GM12878 (cell line): ENCODE results near the gene MAGEA6.
"Not testable (repeated sequence)": the region's sequence is repeated elsewhere in the genome, so short reads cannot be mapped to it uniquely, and the experiment has no call there.

Experiments used
- BHLHE40 ChIP-seq, 2 experiments: fragments of 450-650 bp in 1 of 2; IDR thresholded peaks; 2 replicates each; pipeline ENCODE4 v1.6.1; 2011 to 2017; ENCODE audit warnings: low read depth in 2 of 2, borderline replicate concordance in 1 of 2, improper control_type of control experiment in 1 of 2, low read length in 1 of 2, mild to moderate bottlenecking in 1 of 2
- CHD1 ChIP-seq: IDR thresholded peaks from 2 replicates; pipeline ENCODE4 v1.6.1; 2012; ENCODE audit warnings: low read depth, low read length, improper control_type of control experiment
- CTCF ChIP-seq, 3 experiments: IDR thresholded peaks in 2 of 3; conservative IDR thresholded peaks in 1 of 3; 2 replicates each; pipeline ENCODE4 v1.5.1; 2011; ENCODE audit warnings: low read depth in 3 of 3, low read length in 3 of 3, mild to moderate bottlenecking in 3 of 3, control low read depth in 2 of 3, moderate library complexity in 2 of 3, inconsistent platforms in 1 of 3, mixed read lengths in 1 of 3; ENCODE audit not compliant: control insufficient read depth in 2 of 3, insufficient read depth in 1 of 3; ENCODE audit errors: extremely low read depth in 1 of 3
- EP300 ChIP-seq, 2 experiments: fragments of 150-350 bp in 1 of 2; IDR thresholded peaks; 2 replicates each; pipeline ENCODE4 v1.6.1; 2011 to 2012; ENCODE audit warnings: low read depth in 2 of 2, low read length in 2 of 2, borderline replicate concordance in 1 of 2, improper control_type of control experiment in 1 of 2, inconsistent platforms in 1 of 2; ENCODE audit not compliant: control insufficient read depth in 1 of 2
- EZH2 ChIP-seq: IDR thresholded peaks from 2 replicates; pipeline ENCODE4 v1.6.1; 2012; ENCODE audit warnings: low read depth, mild to moderate bottlenecking, control low read depth, inconsistent platforms, low read length, borderline replicate concordance; ENCODE audit not compliant: control insufficient read depth
- FOS ChIP-seq: IDR thresholded peaks from 3 replicates; pipeline ENCODE4 v1.6.1; 2011; ENCODE audit warnings: borderline replicate concordance; ENCODE audit not compliant: insufficient read length; ENCODE audit errors: extremely low read depth
- FOXM1 ChIP-seq: IDR thresholded peaks from 2 replicates; pipeline ENCODE4 v1.6.1; 2012; ENCODE audit warnings: low read depth, mild to moderate bottlenecking, inconsistent platforms, low read length, moderate library complexity
- HDAC2 ChIP-seq: fragments of 200-600 bp; sonication (generic); IDR thresholded peaks from 2 replicates; pipeline ENCODE4 v1.6.1; 2017
- POLR2A ChIP-seq: IDR thresholded peaks from 2 replicates; pipeline ENCODE4 v1.6.1; 2011; ENCODE audit warnings: low read depth, mild to moderate bottlenecking, low read length
- POLR2AphosphoS5 ChIP-seq: IDR thresholded peaks from 2 replicates; pipeline ENCODE4 v1.6.1; 2011; ENCODE audit warnings: mild to moderate bottlenecking, low read length, inconsistent platforms
- REST ChIP-seq: IDR thresholded peaks from 2 replicates; pipeline ENCODE4 v1.6.1; 2012; ENCODE audit warnings: mild to moderate bottlenecking, low read depth, low read length

GRCh38 chrX:152734143-152734858, 35.2 kb downstream of the MAGEA6 start:
- not testable (repeated sequence) for TF ChIP-seq CTCF (IDR thresholded peaks at IDR 0.05 in 2 of 3, conservative IDR thresholded peaks at IDR 0.05 in 1 of 3; ENCODE audit: control insufficient read depth in 2 of 3, extremely low read depth in 1 of 3, insufficient read depth in 1 of 3, low read depth in 3 of 3, low read length in 3 of 3); EP300 (IDR thresholded peaks at IDR 0.05; ENCODE audit: borderline replicate concordance in 1 of 2, control insufficient read depth in 1 of 2, low read depth in 2 of 2, low read length in 2 of 2); CHD1; HDAC2; FOXM1; POLR2AphosphoS5; FOS; BHLHE40 (IDR thresholded peaks at IDR 0.05; ENCODE audit: borderline replicate concordance in 1 of 2, low read depth in 2 of 2, low read length in 1 of 2); REST; EZH2; POLR2A
